Fibroblast of lung (primary cell): ENCODE results near the gene PGLYRP1. TPM values are rescaled to one million over a fixed set of nuclear protein-coding genes. Genes with fewer than 3 reads are reported as not detected.

Experiments
- DNase-seq, 2 donors: peaks; one replicate each; pipeline versions ENCODE4 v3.0.0 to v3.0.0-alpha.2; 2010; ENCODE audit warnings: low read depth in 2 of 2
- H2AFZ ChIP-seq: 2 replicates; pipeline ENCODE4 v1.5.1; 2012; ENCODE audit warnings: low read length, control low read depth, inconsistent platforms
- H3K27ac ChIP-seq: 2 replicates; pipeline ENCODE4 v1.5.1; 2011; ENCODE audit warnings: low read length, control low read depth; ENCODE audit not compliant: insufficient read depth
- H3K27me3 ChIP-seq: 2 replicates; pipeline ENCODE4 v1.5.1; 2011; ENCODE audit warnings: mild to moderate bottlenecking, low read length; ENCODE audit not compliant: control insufficient read depth, insufficient read depth
- H3K36me3 ChIP-seq: 2 replicates; pipeline ENCODE4 v1.5.1; 2011; ENCODE audit warnings: low read length; ENCODE audit not compliant: control insufficient read depth, insufficient read depth
- H3K4me1 ChIP-seq: 2 replicates; pipeline ENCODE4 v1.5.1; 2011; ENCODE audit warnings: low read length; ENCODE audit not compliant: control insufficient read depth, insufficient read depth; ENCODE audit errors: extremely low read depth
- H3K4me2 ChIP-seq: 2 replicates; pipeline ENCODE4 v1.5.1; 2011; ENCODE audit warnings: low read length, control low read depth; ENCODE audit not compliant: insufficient read depth; ENCODE audit errors: extremely low read depth
- H3K4me3 ChIP-seq, 4 experiments: fragments of 200-600 bp in 1 of 4; sonication (generic) in 1 of 4; replicated peaks in 1 of 4; 2 replicates each; pipeline ENCODE4 v1.5.1; 2011 to 2016; ENCODE audit warnings: low read length in 4 of 4, low read depth in 3 of 4, mild to moderate bottlenecking in 3 of 4, control low read depth in 2 of 4, inconsistent platforms in 1 of 4, mixed read lengths in 1 of 4; ENCODE audit not compliant: insufficient read depth in 1 of 4; ENCODE audit errors: control extremely low read depth in 1 of 4
- H3K79me2 ChIP-seq: 2 replicates; pipeline ENCODE4 v1.5.1; 2012; ENCODE audit warnings: mild to moderate bottlenecking, low read length, inconsistent platforms; ENCODE audit not compliant: control insufficient read depth, insufficient read depth
- H3K9ac ChIP-seq: 2 replicates; pipeline ENCODE4 v1.5.1; 2011; ENCODE audit warnings: mild to moderate bottlenecking, low read length, control low read depth; ENCODE audit not compliant: insufficient read depth
- H3K9me3 ChIP-seq: 2 replicates; pipeline ENCODE4 v1.5.1; 2012; ENCODE audit warnings: low read depth, low read length; ENCODE audit not compliant: control insufficient read depth, insufficient read depth
- H4K20me1 ChIP-seq: 2 replicates; pipeline ENCODE4 v1.5.1; 2011; ENCODE audit warnings: low read length; ENCODE audit not compliant: control insufficient read depth, insufficient read depth; ENCODE audit errors: extremely low read depth
- EZH2 ChIP-seq: IDR thresholded peaks from 2 replicates; pipeline ENCODE4 v1.5.1; 2012; ENCODE audit warnings: low read length, control low read depth, mild to moderate bottlenecking; ENCODE audit errors: missing control alignments
- polyA plus RNA-seq, 2 donors: library from polyadenylated mRNA; depleted of rRNA in 1 of 2; stranded (reverse) in 1 of 2; unstranded in 1 of 2; fragments of >200 nt; gene quantifications; 2 replicates each; pipeline ENCODE4 v1.2.1, GENCODE V29; 2011 to 2012; ENCODE audit warnings: missing spikeins in 1 of 2
- total RNA-seq: library from RNA; depleted of rRNA; stranded (reverse); fragments of >200 nt; gene quantifications from 2 replicates; pipeline ENCODE4 v1.2.1, GENCODE V29; 2014
- TF ChIP-seq, protein P1 (sequence below), 2 donors: IDR thresholded peaks in 1 of 2; conservative IDR thresholded peaks in 1 of 2; 1 replicate in 1 of 2; 2 replicates in 1 of 2; pipeline ENCODE4 v1.5.1; 2011 to 2012; ENCODE audit warnings: low read length in 2 of 2, control low read depth in 1 of 2, inconsistent platforms in 1 of 2, low read depth in 1 of 2, mild to moderate bottlenecking in 1 of 2

Gene PGLYRP1
- total and polyA plus RNA-seq, 2 donors (not counting 1 experiment from before 2014, with no cell fraction given), result not detected

DNA sequence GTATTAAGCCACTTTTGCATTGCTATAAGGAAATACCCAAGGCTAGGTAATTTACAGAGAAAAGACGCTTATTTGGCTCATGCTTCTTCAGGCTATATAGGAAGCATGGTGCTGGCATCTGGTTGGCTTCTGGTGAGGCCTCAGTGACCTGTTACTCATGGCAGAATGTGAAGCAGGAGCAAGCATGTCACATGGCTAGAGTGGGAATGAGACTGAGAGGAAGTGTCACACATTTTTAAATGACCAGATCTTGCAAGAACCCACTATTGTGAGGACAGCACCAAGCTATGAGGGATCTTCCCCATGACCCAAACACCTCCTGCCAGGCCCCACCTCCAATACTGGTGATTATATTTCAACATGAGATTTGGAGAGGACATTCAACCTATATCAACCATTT lies 43.6 kb upstream of the PGLYRP1 start:
- H3K4me2 ChIP-seq, result no peak overlapping the region
- peaks cover 7% of the 10 kb centered on the region for H3K4me1 ChIP-seq
- no peak for DNase-seq
- H3K4me3 ChIP-seq, result no peak overlapping the region
- peaks cover 5% of the 10 kb centered on the region for H3K27me3 ChIP-seq
- H3K9me3 ChIP-seq, result no peaks in the 10 kb centered on the region
- no peaks in the 10 kb centered on the region for H3K79me2 ChIP-seq
- no peak overlapping the region for H3K27ac ChIP-seq
- no peaks in the 10 kb centered on the region for H3K36me3 ChIP-seq
- no peak overlapping the region for H2AFZ ChIP-seq
- no peak overlapping the region for H3K9ac ChIP-seq
- H4K20me1 ChIP-seq, result no peaks in the 10 kb centered on the region
- TF ChIP-seq EZH2, result no peak
- TF ChIP-seq, protein P1, sequence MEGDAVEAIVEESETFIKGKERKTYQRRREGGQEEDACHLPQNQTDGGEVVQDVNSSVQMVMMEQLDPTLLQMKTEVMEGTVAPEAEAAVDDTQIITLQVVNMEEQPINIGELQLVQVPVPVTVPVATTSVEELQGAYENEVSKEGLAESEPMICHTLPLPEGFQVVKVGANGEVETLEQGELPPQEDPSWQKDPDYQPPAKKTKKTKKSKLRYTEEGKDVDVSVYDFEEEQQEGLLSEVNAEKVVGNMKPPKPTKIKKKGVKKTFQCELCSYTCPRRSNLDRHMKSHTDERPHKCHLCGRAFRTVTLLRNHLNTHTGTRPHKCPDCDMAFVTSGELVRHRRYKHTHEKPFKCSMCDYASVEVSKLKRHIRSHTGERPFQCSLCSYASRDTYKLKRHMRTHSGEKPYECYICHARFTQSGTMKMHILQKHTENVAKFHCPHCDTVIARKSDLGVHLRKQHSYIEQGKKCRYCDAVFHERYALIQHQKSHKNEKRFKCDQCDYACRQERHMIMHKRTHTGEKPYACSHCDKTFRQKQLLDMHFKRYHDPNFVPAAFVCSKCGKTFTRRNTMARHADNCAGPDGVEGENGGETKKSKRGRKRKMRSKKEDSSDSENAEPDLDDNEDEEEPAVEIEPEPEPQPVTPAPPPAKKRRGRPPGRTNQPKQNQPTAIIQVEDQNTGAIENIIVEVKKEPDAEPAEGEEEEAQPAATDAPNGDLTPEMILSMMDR (conservative IDR thresholded peaks at IDR 0.05 in 1 of 2, IDR thresholded peaks at IDR 0.05 in 1 of 2; ENCODE audit: low read depth in 1 of 2, low read length in 2 of 2), result no peak

DNA sequence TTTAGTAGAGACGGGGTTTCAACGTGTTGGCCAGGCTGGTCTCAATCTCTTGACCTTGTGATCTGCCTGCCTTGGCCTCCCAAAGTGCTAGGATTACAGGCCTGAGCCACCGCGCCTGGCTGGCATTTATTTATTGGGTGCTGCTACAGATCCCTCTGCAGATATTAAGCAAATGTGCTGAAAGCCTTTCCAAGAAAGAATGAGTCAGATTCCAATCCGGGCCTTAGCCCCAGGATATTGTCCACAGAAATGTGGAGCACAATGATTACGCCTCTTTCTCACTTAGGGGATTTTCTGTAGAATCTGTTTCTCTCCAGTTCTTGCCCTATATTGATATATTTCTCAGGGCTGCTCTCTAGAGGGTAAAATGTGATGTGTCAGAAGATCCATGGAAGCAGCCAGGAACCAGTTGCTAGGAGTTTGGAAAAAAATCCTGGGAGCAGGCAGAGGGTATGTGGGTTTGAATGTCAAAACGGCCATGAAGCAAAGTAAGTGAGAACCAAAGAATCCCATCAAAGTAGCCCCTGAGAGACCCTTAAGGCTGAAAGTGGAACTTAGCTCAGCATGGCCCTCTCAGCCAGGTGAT lies 42.7 kb upstream of the PGLYRP1 start:
- peaks cover 5% of the 10 kb centered on the region for H3K27me3 ChIP-seq
- no peak overlapping the region for H3K4me3 ChIP-seq
- no peaks in the 10 kb centered on the region for H4K20me1 ChIP-seq
- H3K27ac ChIP-seq, result no peak overlapping the region
- H3K9me3 ChIP-seq, result no peaks in the 10 kb centered on the region
- no peak overlapping the region for H3K4me2 ChIP-seq
- DNase-seq, result peak; percentile 49 to 73
- H3K36me3 ChIP-seq, result no peaks in the 10 kb centered on the region
- TF ChIP-seq, protein P1 (conservative IDR thresholded peaks at IDR 0.05 in 1 of 2, IDR thresholded peaks at IDR 0.05 in 1 of 2; ENCODE audit: low read depth in 1 of 2, low read length in 2 of 2), result no peak
- no peak for TF ChIP-seq EZH2
- H3K79me2 ChIP-seq, result no peaks in the 10 kb centered on the region
- H3K9ac ChIP-seq, result no peak overlapping the region
- peaks cover 7% of the 10 kb centered on the region for H3K4me1 ChIP-seq
- H2AFZ ChIP-seq, result no peak overlapping the region

DNA sequence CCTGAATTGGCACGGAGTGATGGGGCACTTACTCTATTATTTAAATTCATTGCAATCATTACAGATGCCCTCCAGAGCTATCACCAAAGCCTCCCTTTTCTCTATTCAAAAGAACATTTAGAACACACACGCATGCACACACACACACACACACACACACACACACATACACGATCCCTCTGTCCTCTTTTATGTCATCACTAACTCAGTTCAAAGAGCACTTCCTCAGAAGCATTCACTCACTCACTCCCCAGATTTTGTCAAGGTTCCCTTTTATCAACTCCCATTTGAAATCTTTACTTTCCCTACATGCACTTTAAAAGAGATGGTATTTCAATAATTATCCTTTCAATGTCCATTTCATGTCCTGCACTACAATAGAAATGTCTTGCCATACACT lies 40.3 kb upstream of the PGLYRP1 start:
- no peak overlapping the region for H3K27ac ChIP-seq

More for the DNA sequence above, 40.3 kb upstream of the PGLYRP1 start:
- H3K9ac ChIP-seq, result no peak overlapping the region
- no peaks in the 10 kb centered on the region for H3K9me3 ChIP-seq
- no peaks in the 10 kb centered on the region for H3K4me1 ChIP-seq
- no peak overlapping the region for H2AFZ ChIP-seq
- no peak overlapping the region for H3K4me3 ChIP-seq
- no peaks in the 10 kb centered on the region for H3K36me3 ChIP-seq
- peaks cover 13% of the 10 kb centered on the region for H3K27me3 ChIP-seq
- no peak for TF ChIP-seq EZH2
- TF ChIP-seq, protein P1 (conservative IDR thresholded peaks at IDR 0.05 in 1 of 2, IDR thresholded peaks at IDR 0.05 in 1 of 2; ENCODE audit: low read depth in 1 of 2, low read length in 2 of 2), result no peak
- no peak for DNase-seq
- H3K4me2 ChIP-seq, result no peak overlapping the region
- H3K79me2 ChIP-seq, result no peaks in the 10 kb centered on the region
- H4K20me1 ChIP-seq, result no peaks in the 10 kb centered on the region
